Measurements from ENCODE around the gene TSHZ3.

GRCh38 chr19:31306006-31306753 lies 43.1 kb downstream of the TSHZ3 start:
- TF ChIP-seq POLR2A (IDR thresholded peaks at IDR 0.05) = no peak
- TF ChIP-seq, protein P1, sequence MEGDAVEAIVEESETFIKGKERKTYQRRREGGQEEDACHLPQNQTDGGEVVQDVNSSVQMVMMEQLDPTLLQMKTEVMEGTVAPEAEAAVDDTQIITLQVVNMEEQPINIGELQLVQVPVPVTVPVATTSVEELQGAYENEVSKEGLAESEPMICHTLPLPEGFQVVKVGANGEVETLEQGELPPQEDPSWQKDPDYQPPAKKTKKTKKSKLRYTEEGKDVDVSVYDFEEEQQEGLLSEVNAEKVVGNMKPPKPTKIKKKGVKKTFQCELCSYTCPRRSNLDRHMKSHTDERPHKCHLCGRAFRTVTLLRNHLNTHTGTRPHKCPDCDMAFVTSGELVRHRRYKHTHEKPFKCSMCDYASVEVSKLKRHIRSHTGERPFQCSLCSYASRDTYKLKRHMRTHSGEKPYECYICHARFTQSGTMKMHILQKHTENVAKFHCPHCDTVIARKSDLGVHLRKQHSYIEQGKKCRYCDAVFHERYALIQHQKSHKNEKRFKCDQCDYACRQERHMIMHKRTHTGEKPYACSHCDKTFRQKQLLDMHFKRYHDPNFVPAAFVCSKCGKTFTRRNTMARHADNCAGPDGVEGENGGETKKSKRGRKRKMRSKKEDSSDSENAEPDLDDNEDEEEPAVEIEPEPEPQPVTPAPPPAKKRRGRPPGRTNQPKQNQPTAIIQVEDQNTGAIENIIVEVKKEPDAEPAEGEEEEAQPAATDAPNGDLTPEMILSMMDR (IDR thresholded peaks at IDR 0.05) = no peak

Measured in esophagus squamous epithelium (tissue), 4 donors.